GM21723 (cell line): Measurements from ENCODE around the gene ZDHHC13.

Experiments
- ATAC-seq: cut with Tn5 transposase; IDR thresholded peaks from one replicate; pipeline ENCODE4 v1.9.1; 2021; ENCODE audit warnings: mild to moderate bottlenecking, moderate library complexity; ENCODE audit not compliant: unreplicated experiment

The ZDHHC13 gene

GRCh38 chr11:19116971-19117759, at the start of gene ZDHHC13:
TSS of gene ZDHHC13 (plus strand) at chr11:19117168. CDS start at chr11:19117250, 82 bp downstream.
- peak; percentile 100 for ATAC-seq

- peak; percentile 98 for ATAC-seq
Measured at GRCh38 chr11:19071255-19071654, 45.7 kb upstream of the ZDHHC13 start.

- ATAC-seq = no peak
Measured at GRCh38 chr11:19072464-19072863, 44.5 kb upstream of the ZDHHC13 start.

- ATAC-seq = no peak
Measured at GRCh38 chr11:19073454-19074415, 43.2 kb upstream of the ZDHHC13 start.

GRCh38 chr11:19075636-19076035, 41.3 kb upstream of the ZDHHC13 start:
- no peak for ATAC-seq

- peak; percentile 74 for ATAC-seq
Measured at GRCh38 chr11:19076744-19077589, 40.0 kb upstream of the ZDHHC13 start.

- ATAC-seq = no peak
Measured at GRCh38 chr11:19077965-19078364, 39.0 kb upstream of the ZDHHC13 start.

GRCh38 chr11:19079643-19080440, 37.1 kb upstream of the ZDHHC13 start:
- ATAC-seq = no peak

GRCh38 chr11:19080579-19080993, 36.4 kb upstream of the ZDHHC13 start:
- no peak for ATAC-seq

- ATAC-seq = no peak
Measured at GRCh38 chr11:19083166-19083565, 33.8 kb upstream of the ZDHHC13 start.

GRCh38 chr11:19084661-19085315, 32.2 kb upstream of the ZDHHC13 start:
- no peak for ATAC-seq

GRCh38 chr11:19087658-19088057, 29.3 kb upstream of the ZDHHC13 start:
- no peak for ATAC-seq

- no peak for ATAC-seq
Measured at GRCh38 chr11:19088791-19089190, 28.2 kb upstream of the ZDHHC13 start.

- no peak for ATAC-seq
Measured at GRCh38 chr11:19089421-19089820, 27.5 kb upstream of the ZDHHC13 start.

GRCh38 chr11:19091366-19091765, 25.6 kb upstream of the ZDHHC13 start:
- no peak for ATAC-seq

GRCh38 chr11:19092342-19092741, 24.6 kb upstream of the ZDHHC13 start:
- ATAC-seq = no peak

- no peak for ATAC-seq
Measured at GRCh38 chr11:19092850-19093249, 24.1 kb upstream of the ZDHHC13 start.

GRCh38 chr11:19093976-19094375, 23.0 kb upstream of the ZDHHC13 start:
- no peak for ATAC-seq

GRCh38 chr11:19094859-19095258, 22.1 kb upstream of the ZDHHC13 start:
- ATAC-seq = no peak
